SU-DHL-6 (cell line): ENCODE data around the gene RPS19.

ENCODE experiments used
- CTCF ChIP-seq: fragments of 200-600 bp; sonication (generic); IDR thresholded peaks from one replicate; pipeline ENCODE4 v1.5.1; 2017; ENCODE audit warnings: antibody characterized with exemption, mild to moderate bottlenecking, low read length, moderate library complexity; ENCODE audit not compliant: insufficient read depth, poor library complexity, severe bottlenecking
- EZH2phosphoT487 ChIP-seq: fragments of 200-600 bp; sonication (generic), shearing (Covaris generic); conservative IDR thresholded peaks from 2 replicates; pipeline ENCODE4 v1.6.1; 2018; ENCODE audit warnings: mild to moderate bottlenecking, antibody characterized with exemption, low read length, moderate library complexity, mixed read lengths

DNA sequence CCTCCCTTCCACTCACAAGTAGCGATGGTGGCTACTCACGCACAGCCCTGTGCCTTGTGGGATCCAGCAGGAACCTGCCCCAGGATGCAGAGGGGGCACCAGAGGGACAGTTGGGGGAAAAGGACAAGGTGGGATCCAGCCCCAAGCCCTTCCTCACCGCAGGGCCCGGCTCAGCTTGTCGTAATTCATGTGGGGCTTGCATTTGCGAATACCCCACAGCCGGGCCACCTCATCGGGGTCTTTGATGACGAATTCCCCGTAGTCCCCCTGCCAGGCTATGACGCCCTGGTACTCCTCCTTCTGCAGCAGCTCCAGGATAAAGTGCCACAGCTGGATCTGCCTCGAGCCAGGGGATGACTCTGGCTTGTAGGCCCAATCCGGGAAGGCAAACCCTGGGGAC, 49.7 kb downstream of the RPS19 start:
- TF ChIP-seq CTCF (no peak), EZH2phosphoT487 (no peak)
